ENCODE results near the gene STAM2.

The STAM2 gene

GRCh38 chr2:152127628-152128027 is 47.9 kb downstream of the STAM2 start:
- Histone ChIP-seq H3K4me1 (ENCODE audit: insufficient read depth, low read length, poor library complexity, severe bottlenecking) (no peaks in the 10 kb centered on the region), H3F3A (ENCODE audit: low read depth) (no peaks in the 10 kb centered on the region), H4K20me1 (ENCODE audit: insufficient read depth, low read length, poor library complexity, severe bottlenecking) (no peaks in the 10 kb centered on the region), H3K4me2 (ENCODE audit: low read depth, low read length, poor library complexity, severe bottlenecking) (no peak overlapping the region), H2AFZ (ENCODE audit: low read length) (no peak overlapping the region), H3K4me3 (ENCODE audit: low read length, poor library complexity, severe bottlenecking) (no peak overlapping the region), H3K36me3 (ENCODE audit: insufficient read depth, low read length) (peaks cover 4% of the 10 kb centered on the region; the same call in 1 of the 2 replicates), H3K27me3 (ENCODE audit: insufficient read depth, low read length, poor library complexity, severe bottlenecking) (no peaks in the 10 kb centered on the region), H3K79me2 (ENCODE audit: insufficient read depth, low read length) (no peaks in the 10 kb centered on the region), H3K9me2 (replicated peaks; ENCODE audit: low read depth, low read length) (no peaks in the 10 kb centered on the region), H3K9ac (ENCODE audit: low read depth, low read length, poor library complexity, severe bottlenecking) (no peak overlapping the region), H3K9me3 (ENCODE audit: insufficient read depth, low read depth, low read length) (no peaks in the 10 kb centered on the region)
- TF ChIP-seq EZH2phosphoT487 (IDR thresholded peaks at IDR 0.05; ENCODE audit: borderline replicate concordance), result no peak
- TF ChIP-seq, protein P1, sequence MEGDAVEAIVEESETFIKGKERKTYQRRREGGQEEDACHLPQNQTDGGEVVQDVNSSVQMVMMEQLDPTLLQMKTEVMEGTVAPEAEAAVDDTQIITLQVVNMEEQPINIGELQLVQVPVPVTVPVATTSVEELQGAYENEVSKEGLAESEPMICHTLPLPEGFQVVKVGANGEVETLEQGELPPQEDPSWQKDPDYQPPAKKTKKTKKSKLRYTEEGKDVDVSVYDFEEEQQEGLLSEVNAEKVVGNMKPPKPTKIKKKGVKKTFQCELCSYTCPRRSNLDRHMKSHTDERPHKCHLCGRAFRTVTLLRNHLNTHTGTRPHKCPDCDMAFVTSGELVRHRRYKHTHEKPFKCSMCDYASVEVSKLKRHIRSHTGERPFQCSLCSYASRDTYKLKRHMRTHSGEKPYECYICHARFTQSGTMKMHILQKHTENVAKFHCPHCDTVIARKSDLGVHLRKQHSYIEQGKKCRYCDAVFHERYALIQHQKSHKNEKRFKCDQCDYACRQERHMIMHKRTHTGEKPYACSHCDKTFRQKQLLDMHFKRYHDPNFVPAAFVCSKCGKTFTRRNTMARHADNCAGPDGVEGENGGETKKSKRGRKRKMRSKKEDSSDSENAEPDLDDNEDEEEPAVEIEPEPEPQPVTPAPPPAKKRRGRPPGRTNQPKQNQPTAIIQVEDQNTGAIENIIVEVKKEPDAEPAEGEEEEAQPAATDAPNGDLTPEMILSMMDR (conservative IDR thresholded peaks at IDR 0.05; ENCODE audit: low read length), result no peak

GRCh38 chr2:152126664-152127063 is 48.9 kb downstream of the STAM2 start:
- Histone ChIP-seq H3K27me3 (ENCODE audit: insufficient read depth, low read length, poor library complexity, severe bottlenecking) (no peaks in the 10 kb centered on the region), H4K20me1 (ENCODE audit: insufficient read depth, low read length, poor library complexity, severe bottlenecking) (no peaks in the 10 kb centered on the region), H3K9ac (ENCODE audit: low read depth, low read length, poor library complexity, severe bottlenecking) (no peak overlapping the region), H3K4me3 (ENCODE audit: low read length, poor library complexity, severe bottlenecking) (no peak overlapping the region), H3K4me1 (ENCODE audit: insufficient read depth, low read length, poor library complexity, severe bottlenecking) (no peaks in the 10 kb centered on the region), H3K79me2 (ENCODE audit: insufficient read depth, low read length) (no peaks in the 10 kb centered on the region), H3K9me2 (replicated peaks; ENCODE audit: low read depth, low read length) (no peaks in the 10 kb centered on the region), H3K9me3 (ENCODE audit: insufficient read depth, low read depth, low read length) (no peaks in the 10 kb centered on the region), H2AFZ (ENCODE audit: low read length) (no peak overlapping the region), H3K4me2 (ENCODE audit: low read depth, low read length, poor library complexity, severe bottlenecking) (no peak overlapping the region), H3K36me3 (ENCODE audit: insufficient read depth, low read length) (peaks cover 4% of the 10 kb centered on the region; the same call in 1 of the 2 replicates), H3F3A (ENCODE audit: low read depth) (no peaks in the 10 kb centered on the region)
- TF ChIP-seq, protein P1 (conservative IDR thresholded peaks at IDR 0.05; ENCODE audit: low read length), result no peak
- TF ChIP-seq EZH2phosphoT487 (IDR thresholded peaks at IDR 0.05; ENCODE audit: borderline replicate concordance), result no peak

DNA sequence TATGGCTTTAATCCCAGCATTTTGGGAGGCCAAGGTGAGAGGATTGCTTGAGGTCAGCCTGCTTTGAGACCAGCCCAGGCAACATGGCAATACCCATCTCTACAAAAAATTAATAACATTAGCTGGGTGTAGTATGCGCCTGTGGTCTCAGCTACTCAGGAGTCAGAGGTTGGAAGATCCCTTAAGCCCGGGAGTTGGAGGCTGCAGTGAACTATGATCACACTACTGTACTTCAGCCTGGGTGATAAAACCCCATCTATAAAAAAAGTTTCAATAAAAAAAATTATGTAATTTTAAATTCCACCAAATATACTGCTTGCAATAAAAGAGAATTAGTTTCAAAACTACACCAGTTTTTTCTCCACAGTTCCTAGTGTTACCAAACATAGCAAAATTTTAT is 53.4 kb downstream of the STAM2 start:
- no peak for TF ChIP-seq EZH2phosphoT487 (IDR thresholded peaks at IDR 0.05; ENCODE audit: borderline replicate concordance)
- H3K9me2 ChIP-seq (replicated peaks; ENCODE audit: low read depth, low read length), result no peaks in the 10 kb centered on the region
- H2AFZ ChIP-seq (ENCODE audit: low read length), result no peak overlapping the region
- no peak overlapping the region for H3K4me3 ChIP-seq (ENCODE audit: low read length, poor library complexity, severe bottlenecking)
- no peaks in the 10 kb centered on the region for H3F3A ChIP-seq (ENCODE audit: low read depth)
- H3K9me3 ChIP-seq (ENCODE audit: insufficient read depth, low read depth, low read length), result no peaks in the 10 kb centered on the region
- H3K79me2 ChIP-seq (ENCODE audit: insufficient read depth, low read length), result no peaks in the 10 kb centered on the region
- no peaks in the 10 kb centered on the region for H3K27me3 ChIP-seq (ENCODE audit: insufficient read depth, low read length, poor library complexity, severe bottlenecking)
- H3K9ac ChIP-seq (ENCODE audit: low read depth, low read length, poor library complexity, severe bottlenecking), result no peak overlapping the region
- no peak overlapping the region for H3K4me2 ChIP-seq (ENCODE audit: low read depth, low read length, poor library complexity, severe bottlenecking)
- no peaks in the 10 kb centered on the region for H4K20me1 ChIP-seq (ENCODE audit: insufficient read depth, low read length, poor library complexity, severe bottlenecking)
- no peaks in the 10 kb centered on the region for H3K4me1 ChIP-seq (ENCODE audit: insufficient read depth, low read length, poor library complexity, severe bottlenecking)
- peaks cover 11% of the 10 kb centered on the region; the same call in 1 of the 2 replicates for H3K36me3 ChIP-seq (ENCODE audit: insufficient read depth, low read length)

DNA sequence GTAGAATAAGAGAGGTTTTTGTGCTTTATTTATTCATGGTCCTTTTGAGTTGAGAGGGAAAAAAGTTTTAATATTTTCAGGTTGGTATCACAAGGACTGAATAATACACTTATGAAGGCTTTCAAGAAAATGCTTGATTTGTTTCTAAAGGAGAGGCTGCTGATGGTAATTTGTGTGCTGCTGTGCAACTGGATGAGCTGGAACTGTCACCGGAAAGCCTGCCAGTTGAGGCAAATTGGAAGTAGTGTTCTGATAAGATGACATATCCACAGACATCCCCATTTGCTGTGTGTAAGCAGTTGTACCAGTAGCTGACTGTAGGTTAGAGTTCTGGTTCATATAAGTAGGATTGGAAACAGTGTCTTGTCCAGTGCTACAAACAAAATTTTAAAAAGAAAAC is 55.1 kb downstream of the STAM2 start:
- Histone ChIP-seq H3K4me1 (ENCODE audit: insufficient read depth, low read length, poor library complexity, severe bottlenecking) (no peaks in the 10 kb centered on the region), H4K20me1 (ENCODE audit: insufficient read depth, low read length, poor library complexity, severe bottlenecking) (no peaks in the 10 kb centered on the region), H3K9me2 (replicated peaks; ENCODE audit: low read depth, low read length) (no peaks in the 10 kb centered on the region), H3K9ac (ENCODE audit: low read depth, low read length, poor library complexity, severe bottlenecking) (no peak overlapping the region), H3K4me3 (ENCODE audit: low read length, poor library complexity, severe bottlenecking) (no peak overlapping the region), H3K4me2 (ENCODE audit: low read depth, low read length, poor library complexity, severe bottlenecking) (no peak overlapping the region), H3K9me3 (ENCODE audit: insufficient read depth, low read depth, low read length) (no peaks in the 10 kb centered on the region), H2AFZ (ENCODE audit: low read length) (no peak overlapping the region), H3K27me3 (ENCODE audit: insufficient read depth, low read length, poor library complexity, severe bottlenecking) (no peaks in the 10 kb centered on the region), H3K36me3 (ENCODE audit: insufficient read depth, low read length) (peaks cover 11% of the 10 kb centered on the region; the same call in 1 of the 2 replicates), H3K79me2 (ENCODE audit: insufficient read depth, low read length) (no peaks in the 10 kb centered on the region), H3F3A (ENCODE audit: low read depth) (no peaks in the 10 kb centered on the region)
- no peak for TF ChIP-seq EZH2phosphoT487 (IDR thresholded peaks at IDR 0.05; ENCODE audit: borderline replicate concordance)
- TF ChIP-seq, protein P1 (conservative IDR thresholded peaks at IDR 0.05; ENCODE audit: low read length), result no peak

All from Loucy (cell line).